ENCODE results near the gene CDCA8.
"Not testable (repeated sequence)": the region's sequence is repeated elsewhere in the genome, so short reads cannot be mapped to it uniquely, and the experiment has no call there.

Gene CDCA8

GRCh38 chr1:37673920-37674319, 18.4 kb upstream of the CDCA8 start:
- peak; percentile 29 for DNase-seq (ENCODE audit: low read depth)

GRCh38 chr1:37676281-37677142, 15.8 kb upstream of the CDCA8 start:
- no peak for DNase-seq (ENCODE audit: low read depth)

- DNase-seq (ENCODE audit: low read depth) = no peak
These were observed 15.2 kb upstream of the CDCA8 start for GRCh38 chr1:37677143-37677439.

- no peak for DNase-seq (ENCODE audit: low read depth)
These were observed 14.5 kb upstream of the CDCA8 start for GRCh38 chr1:37677808-37678207.

- no peak for DNase-seq (ENCODE audit: low read depth)
These were observed 11.4 kb upstream of the CDCA8 start for GRCh38 chr1:37680933-37681332.

- DNase-seq (ENCODE audit: low read depth) = peak; percentile 72
These were observed 9.9 kb upstream of the CDCA8 start for GRCh38 chr1:37682334-37682987.

- DNase-seq (ENCODE audit: low read depth) = not testable (repeated sequence)
These were observed 8.1 kb upstream of the CDCA8 start for GRCh38 chr1:37684182-37684581.

GRCh38 chr1:37685722-37686121, 6.6 kb upstream of the CDCA8 start:
- no peak for DNase-seq (ENCODE audit: low read depth)

GRCh38 chr1:37687764-37688163, 4.6 kb upstream of the CDCA8 start:
- not testable (repeated sequence) for DNase-seq (ENCODE audit: low read depth)

GRCh38 chr1:37688926-37689325, 3.4 kb upstream of the CDCA8 start:
- no peak for DNase-seq (ENCODE audit: low read depth)

GRCh38 chr1:37691497-37692077, 729 bp upstream of the CDCA8 start:
- DNase-seq (ENCODE audit: low read depth) = no peak

GRCh38 chr1:37692834-37693175, 489 bp downstream of the CDCA8 start:
- DNase-seq (ENCODE audit: low read depth) = no peak

GRCh38 chr1:37697090-37697489, 4.8 kb downstream of the CDCA8 start:
- DNase-seq (ENCODE audit: low read depth) = no peak

- DNase-seq (ENCODE audit: low read depth) = no peak
These were observed 5.4 kb downstream of the CDCA8 start for GRCh38 chr1:37697737-37698136.

GRCh38 chr1:37699147-37699546, 6.8 kb downstream of the CDCA8 start:
- no peak for DNase-seq (ENCODE audit: low read depth)

- DNase-seq (ENCODE audit: low read depth) = no peak
These were observed 8.7 kb downstream of the CDCA8 start for GRCh38 chr1:37701051-37701450.

- no peak for DNase-seq (ENCODE audit: low read depth)
These were observed 10.7 kb downstream of the CDCA8 start for GRCh38 chr1:37703061-37703460.

GRCh38 chr1:37704966-37705365, 12.7 kb downstream of the CDCA8 start:
- no peak for DNase-seq (ENCODE audit: low read depth)

- no peak for DNase-seq (ENCODE audit: low read depth)
These were observed 13.1 kb downstream of the CDCA8 start for GRCh38 chr1:37705399-37705798.

GRCh38 chr1:37708471-37708870, 16.2 kb downstream of the CDCA8 start:
- no peak for DNase-seq (ENCODE audit: low read depth)

- no peak for DNase-seq (ENCODE audit: low read depth)
These were observed 21.9 kb downstream of the CDCA8 start for GRCh38 chr1:37714226-37714625.

GRCh38 chr1:37714689-37715088, 22.4 kb downstream of the CDCA8 start:
- DNase-seq (ENCODE audit: low read depth) = no peak

- DNase-seq (ENCODE audit: low read depth) = no peak
These were observed 24.0 kb downstream of the CDCA8 start for GRCh38 chr1:37716321-37716720.

GRCh38 chr1:37717631-37718030, 25.3 kb downstream of the CDCA8 start:
- DNase-seq (ENCODE audit: low read depth) = no peak
